Brain microvascular endothelial cell (primary cell): ENCODE data around the gene SCAPER.
A peak's percentile ranks its signal among the peaks of the same experiment; 100 is the strongest.
"Not testable (repeated sequence)": the region's sequence is repeated elsewhere in the genome, so short reads cannot be mapped to it uniquely, and the experiment has no call there.

Experiments
- DNase-seq: peaks from one replicate; pipeline ENCODE4 v3.0.0-alpha.2; 2020
- H3K27ac ChIP-seq: fragments of 250-450 bp; sonication (Bioruptor Pico); 2 replicates; pipeline ENCODE4 v1.5.1; 2020; ENCODE audit warnings: mild to moderate bottlenecking, moderate library complexity
- H3K27me3 ChIP-seq: fragments of 250-450 bp; sonication (Bioruptor Pico); replicated peaks from 2 replicates; pipeline ENCODE4 v1.5.1; 2020; ENCODE audit warnings: mild to moderate bottlenecking
- H3K36me3 ChIP-seq: fragments of 250-450 bp; sonication (Bioruptor Pico); replicated peaks from 2 replicates; pipeline ENCODE4 v1.5.1; 2020; ENCODE audit warnings: mild to moderate bottlenecking
- H3K4me3 ChIP-seq: 2 replicates; pipeline ENCODE4 v1.5.1; 2011; ENCODE audit warnings: low read depth, mild to moderate bottlenecking, control low read depth, low read length, moderate library complexity
- CTCF ChIP-seq: IDR thresholded peaks from 2 replicates; pipeline ENCODE4 v1.5.1; 2011; ENCODE audit warnings: low read depth, mild to moderate bottlenecking, moderate library complexity, low read length, control low read depth, inconsistent platforms; ENCODE audit errors: missing control alignments
- in situ Hi-C: cut with HindIII; loops from 2 replicates; pipeline ENCODE4 v1.10.0; 2017; ENCODE audit warnings: low sequenced_read_pairs, low pct_ligation_motif_present

Gene SCAPER

GRCh38 chr15:76433798-76434400 lies 471.2 kb downstream of the SCAPER start:
- no peak for DNase-seq
- in situ Hi-C loops = no loop called here
- Histone ChIP-seq H3K27me3 (no peaks in the 10 kb centered on the region), H3K4me3 (no peak overlapping the region), H3K27ac (no peak overlapping the region), H3K36me3 (no peaks in the 10 kb centered on the region)
- no peak for TF ChIP-seq CTCF

GRCh38 chr15:76433036-76433435 lies 472.1 kb downstream of the SCAPER start:
- H3K27me3 ChIP-seq, DNase-seq, in situ Hi-C loops, H3K27ac ChIP-seq, H3K36me3 ChIP-seq, H3K4me3 ChIP-seq: not testable (repeated sequence)

- DNase-seq = no peak
- no peak overlapping the region for H3K27ac ChIP-seq
- H3K27me3 ChIP-seq = no peaks in the 10 kb centered on the region
- no peaks in the 10 kb centered on the region for H3K36me3 ChIP-seq
- no peak for TF ChIP-seq CTCF
- in situ Hi-C loops = no loop called here
- no peak overlapping the region for H3K4me3 ChIP-seq
Observed at GRCh38 chr15:76432604-76433003, 472.5 kb downstream of the SCAPER start.

GRCh38 chr15:76431971-76432370 lies 473.2 kb downstream of the SCAPER start:
- in situ Hi-C loops = no loop called here
- Histone ChIP-seq H3K4me3 (no peak overlapping the region), H3K36me3 (no peaks in the 10 kb centered on the region), H3K27ac (no peak overlapping the region), H3K27me3 (no peaks in the 10 kb centered on the region)
- DNase-seq = peak; percentile 25
- no peak for TF ChIP-seq CTCF

GRCh38 chr15:76430711-76431110 lies 474.4 kb downstream of the SCAPER start:
- H3K4me3 ChIP-seq, H3K27me3 ChIP-seq, H3K27ac ChIP-seq, in situ Hi-C loops, DNase-seq, H3K36me3 ChIP-seq: not testable (repeated sequence)

GRCh38 chr15:76429661-76430060 lies 475.5 kb downstream of the SCAPER start:
- in situ Hi-C loops = no loop called here
- no peak overlapping the region for H3K27ac ChIP-seq
- no peak for DNase-seq
- TF ChIP-seq CTCF = no peak
- no peaks in the 10 kb centered on the region for H3K36me3 ChIP-seq
- H3K4me3 ChIP-seq = no peak overlapping the region
- H3K27me3 ChIP-seq = no peaks in the 10 kb centered on the region

GRCh38 chr15:76426941-76427340 lies 478.2 kb downstream of the SCAPER start:
- in situ Hi-C loops = no loop called here

More at GRCh38 chr15:76426941-76427340, 478.2 kb downstream of the SCAPER start:
- TF ChIP-seq CTCF = no peak
- H3K36me3 ChIP-seq = no peaks in the 10 kb centered on the region
- DNase-seq = no peak
- H3K27ac ChIP-seq = no peak overlapping the region
- no peaks in the 10 kb centered on the region for H3K27me3 ChIP-seq
- no peak overlapping the region for H3K4me3 ChIP-seq
